Uterus (tissue), 4 donors: ENCODE data around the gene CATSPERZ. TPM values are rescaled to one million over a fixed set of nuclear protein-coding genes. Genes with fewer than 3 reads are reported as not detected.
"Not testable (repeated sequence)": the region's sequence is repeated elsewhere in the genome, so short reads cannot be mapped to it uniquely, and the experiment has no call there.

Source experiments
- DNase-seq, 2 donors: peaks; one replicate each; pipeline ENCODE4 v3.0.0-alpha.2; 2019 to 2020
- H3K27ac ChIP-seq, 2 donors: fragments of 200-600 bp; sonication (generic); 1 replicate in 1 of 2; 2 replicates in 1 of 2; pipeline ENCODE4 v1.5.1; 2016 to 2018
- H3K27me3 ChIP-seq, 2 donors: fragments of 200-600 bp; sonication (generic); one replicate each; pipeline ENCODE4 v1.5.1; 2018 to 2019; ENCODE audit warnings: control low read depth in 1 of 2
- H3K36me3 ChIP-seq, 2 donors: fragments of 200-600 bp; sonication (generic); one replicate each; pipeline ENCODE4 v1.5.1; 2019; ENCODE audit warnings: control low read depth in 1 of 2
- H3K4me1 ChIP-seq, 2 donors: fragments of 200-600 bp; sonication (generic); one replicate each; pipeline ENCODE4 v1.5.1; 2018 to 2019; ENCODE audit warnings: control low read depth in 1 of 2
- H3K4me3 ChIP-seq, 2 donors: fragments of 200-600 bp; sonication (generic); 1 replicate in 1 of 2; 2 replicates in 1 of 2; pipeline ENCODE4 v1.5.1; 2018 to 2019; ENCODE audit warnings: mild to moderate bottlenecking in 1 of 2
- H3K9me3 ChIP-seq, 2 donors: fragments of 200-600 bp; sonication (generic); one replicate each; pipeline ENCODE4 v1.5.1; 2019; ENCODE audit warnings: control low read depth in 1 of 2
- CTCF ChIP-seq, 4 experiments: fragments of 200-600 bp in 2 of 4; fragments of 450-650 bp in 2 of 4; sonication (generic) in 2 of 4; IDR thresholded peaks; one replicate each; pipeline ENCODE4 v1.5.1; 2016 to 2019; ENCODE audit warnings: antibody characterized with exemption in 4 of 4, mild to moderate bottlenecking in 2 of 4, moderate library complexity in 1 of 4
- POLR2A ChIP-seq, 2 donors: fragments of 450-650 bp; IDR thresholded peaks; one replicate each; pipeline ENCODE4 v1.6.1; 2016; ENCODE audit warnings: antibody characterized with exemption in 2 of 2, mild to moderate bottlenecking in 1 of 2, moderate library complexity in 1 of 2
- intact Hi-C: fragments of 100-400 bp; cut with DNase I; formaldehyde crosslinking; loops from one replicate; pipeline ENCODE4 v1.15.1; 2023; ENCODE audit warnings: low total_unique reads
- total RNA-seq, 4 donors: library from RNA; depleted of rRNA in 3 of 4; stranded (reverse); fragments of >200 nt in 3 of 4; gene quantifications; one replicate each; pipeline versions ENCODE4 v1.1.0 to v1.2.4, GENCODE V29; 2014 to 2023
- donor health status: DM: yes; HTN: yes; CAD: no.

CATSPERZ gene
- total RNA-seq, 4 donors from 2014 or later, result not detected

DNA sequence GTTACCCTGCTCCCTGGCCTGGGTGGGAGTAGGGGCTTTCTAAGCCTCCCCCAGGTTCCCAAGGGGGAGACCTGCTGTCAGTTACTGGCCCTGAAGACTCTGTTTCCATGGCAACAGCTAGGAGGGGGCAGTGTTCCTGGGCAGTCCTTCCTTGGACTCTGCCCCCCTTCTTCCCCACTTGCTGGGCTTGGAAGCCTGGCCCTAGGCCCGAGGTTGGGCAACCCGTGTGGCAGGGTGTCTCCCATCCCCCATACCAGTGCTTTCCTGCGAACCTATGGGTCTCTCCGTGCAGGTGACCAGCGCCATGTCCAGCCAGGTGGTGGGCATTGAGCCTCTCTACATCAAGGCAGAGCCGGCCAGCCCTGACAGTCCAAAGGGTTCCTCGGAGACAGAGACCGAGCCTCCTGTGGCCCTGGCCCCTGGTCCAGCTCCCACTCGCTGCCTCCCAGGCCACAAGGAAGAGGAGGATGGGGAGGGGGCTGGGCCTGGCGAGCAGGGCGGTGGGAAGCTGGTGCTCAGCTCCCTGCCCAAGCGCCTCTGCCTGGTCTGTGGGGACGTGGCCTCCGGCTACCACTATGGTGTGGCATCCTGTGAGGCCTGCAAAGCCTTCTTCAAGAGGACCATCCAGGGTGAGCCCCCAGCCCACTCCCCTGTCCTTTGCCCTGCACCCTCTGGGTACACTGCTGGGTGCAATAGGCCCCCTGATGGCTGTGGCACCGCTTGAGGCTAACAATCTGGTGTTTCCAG, 6.9 kb downstream of the CATSPERZ start:
- Histone ChIP-seq H3K4me1 (peaks cover 0 to 12% of the 10 kb centered on the region in 2 donors), H3K27ac (peak overlapping the region; percentile 55 to 92), H3K36me3 (no peaks in the 10 kb centered on the region), H3K4me3 (no peak overlapping the region), H3K9me3 (no peaks in the 10 kb centered on the region), H3K27me3 (no peaks in the 10 kb centered on the region)
- TF ChIP-seq POLR2A (IDR thresholded peaks at IDR 0.05) (no peak), CTCF (IDR thresholded peaks at IDR 0.05) (no peak)
- intact Hi-C loops, result no loop called here
- DNase-seq, result no peak

GRCh38 chr11:64307795-64308194, 7.6 kb downstream of the CATSPERZ start:
- DNase-seq, H3K9me3 ChIP-seq, H3K36me3 ChIP-seq, H3K27ac ChIP-seq, H3K27me3 ChIP-seq, H3K4me3 ChIP-seq, intact Hi-C loops: not testable (repeated sequence)
- H3K4me1 ChIP-seq, result peaks cover 0 to 12% of the 10 kb centered on the region in 2 donors

- TF ChIP-seq POLR2A (IDR thresholded peaks at IDR 0.05), result no peak
- no peak for TF ChIP-seq CTCF (IDR thresholded peaks at IDR 0.05)
- H3K36me3 ChIP-seq, result no peaks in the 10 kb centered on the region
- intact Hi-C loops, result no loop called here
- H3K4me3 ChIP-seq, result no peak overlapping the region
- H3K27me3 ChIP-seq, result no peaks in the 10 kb centered on the region
- H3K27ac ChIP-seq, result no peak overlapping the region
- H3K9me3 ChIP-seq, result no peaks in the 10 kb centered on the region
- no peak for DNase-seq
- H3K4me1 ChIP-seq, result no peaks in the 10 kb centered on the region
Measured at GRCh38 chr11:64312947-64313346, 12.8 kb downstream of the CATSPERZ start.

GRCh38 chr11:64313491-64314145, 13.5 kb downstream of the CATSPERZ start:
- Histone ChIP-seq H3K27ac (peak overlapping the region; percentile 37 to 47), H3K27me3 (no peaks in the 10 kb centered on the region), H3K9me3 (no peaks in the 10 kb centered on the region), H3K36me3 (no peaks in the 10 kb centered on the region), H3K4me3 (no peak overlapping the region), H3K4me1 (no peaks in the 10 kb centered on the region)
- intact Hi-C loops, result no loop called here
- TF ChIP-seq POLR2A (IDR thresholded peaks at IDR 0.05) (no peak), CTCF (IDR thresholded peaks at IDR 0.05) (no peak)
- no peak for DNase-seq

- Histone ChIP-seq H3K27me3 (no peaks in the 10 kb centered on the region), H3K27ac (peak overlapping the region; percentile 37 to 47), H3K4me1 (no peaks in the 10 kb centered on the region), H3K4me3 (no peak overlapping the region), H3K9me3 (no peaks in the 10 kb centered on the region), H3K36me3 (no peaks in the 10 kb centered on the region)
- intact Hi-C loops, result no loop called here
- TF ChIP-seq POLR2A (IDR thresholded peaks at IDR 0.05), result no peak
- no peak for TF ChIP-seq CTCF (IDR thresholded peaks at IDR 0.05)
- no peak for DNase-seq
Measured at GRCh38 chr11:64314146-64314804, 14.1 kb downstream of the CATSPERZ start.
